Right lobe of liver (tissue), 6 donors: ENCODE data around the gene DDX51. TPM values are rescaled to one million over a fixed set of nuclear protein-coding genes. Genes with fewer than 3 reads are reported as not detected.

Source experiments
- ATAC-seq, 4 donors: fragments of 200-7000 bp; cut with Tn5 transposase; one replicate each; pipeline ENCODE4 v1.9.1; 2020; ENCODE audit warnings: mild to moderate bottlenecking in 4 of 4, moderate library complexity in 4 of 4
- DNase-seq, 3 donors: peaks; one replicate each; pipeline ENCODE4 v3.0.0-alpha.2; 2020
- H3K27ac ChIP-seq, 3 donors: fragments of 200-600 bp; one replicate each; pipeline ENCODE4 v1.8.0; 2022
- H3K27me3 ChIP-seq, 2 donors: fragments of 200-600 bp; one replicate each; pipeline ENCODE4 v1.8.0; 2022
- H3K36me3 ChIP-seq, 4 donors: fragments of 200-600 bp; sonication (generic) in 1 of 4; one replicate each; pipeline versions ENCODE4 v1.5.1 to v1.8.0; 2017 to 2022; ENCODE audit warnings: control low read depth in 1 of 4
- H3K4me1 ChIP-seq, 4 donors: fragments of 200-600 bp; sonication (generic) in 1 of 4; one replicate each; pipeline versions ENCODE4 v1.5.1 to v1.8.0; 2017 to 2022; ENCODE audit warnings: control low read depth in 1 of 4
- H3K4me3 ChIP-seq, 3 donors: fragments of 200-600 bp; one replicate each; pipeline ENCODE4 v1.8.0; 2022
- H3K9me3 ChIP-seq, 4 donors: fragments of 200-600 bp; sonication (generic) in 1 of 4; one replicate each; pipeline versions ENCODE4 v1.5.1 to v1.8.0; 2017 to 2022; ENCODE audit warnings: control low read depth in 1 of 4
- POLR2A ChIP-seq: fragments of 450-650 bp; IDR thresholded peaks from one replicate; pipeline ENCODE4 v1.6.1; 2017; ENCODE audit warnings: antibody characterized with exemption, mild to moderate bottlenecking
- WGBS: methylation state at CpG from one replicate; pipeline ENCODE4 v1.1.6; 2018; ENCODE audit warnings: low coverage, low lambda C conversion rate; ENCODE audit not compliant: insufficient coverage; ENCODE audit errors: missing lambda C conversion rate; 5-methylcytosine and 5-hydroxymethylcytosine counted together
- intact Hi-C, 2 donors: fragments of 100-400 bp; cut with DNase I; formaldehyde crosslinking; loops; one replicate each; pipeline versions ENCODE4 v1.11.2 to v1.14.1; 2022
- total RNA-seq, 6 experiments: library from RNA; depleted of rRNA in 2 of 6; stranded (reverse); fragments of >200 nt in 2 of 6; fragmentation: NEBNext Ultra II Directional in 3 of 6; extraction: Animal tissue kit (Norgen Biotek cat#: 25700) in 3 of 6; gene quantifications; one replicate each; pipeline versions ENCODE4 v1.1.0 to v1.2.4, GENCODE V29; 2016 to 2023
- TF ChIP-seq, protein P1 (sequence below), 4 donors: fragments of 200-600 bp in 3 of 4; fragments of 450-650 bp in 1 of 4; IDR thresholded peaks; one replicate each; pipeline versions ENCODE4 v1.5.1 to v1.8.0; 2016 to 2022; ENCODE audit warnings: antibody characterized with exemption in 4 of 4, mild to moderate bottlenecking in 2 of 4
- donor health status: DM: no; HTN: yes; CAD: no.
- donor health status: DM: no; HTN: no; CAD: no.
- donor health status: DM: no; HTN: no; CAD: no.
- donor health status: DM: no; HTN: yes; CAD: no.
- donor health status: DM: no; HTN: yes; CAD: no.

Gene DDX51
- total RNA-seq, 6 experiments from 2014 or later, result 4.2 to 9.0 (median 5.2) TPM

DNA sequence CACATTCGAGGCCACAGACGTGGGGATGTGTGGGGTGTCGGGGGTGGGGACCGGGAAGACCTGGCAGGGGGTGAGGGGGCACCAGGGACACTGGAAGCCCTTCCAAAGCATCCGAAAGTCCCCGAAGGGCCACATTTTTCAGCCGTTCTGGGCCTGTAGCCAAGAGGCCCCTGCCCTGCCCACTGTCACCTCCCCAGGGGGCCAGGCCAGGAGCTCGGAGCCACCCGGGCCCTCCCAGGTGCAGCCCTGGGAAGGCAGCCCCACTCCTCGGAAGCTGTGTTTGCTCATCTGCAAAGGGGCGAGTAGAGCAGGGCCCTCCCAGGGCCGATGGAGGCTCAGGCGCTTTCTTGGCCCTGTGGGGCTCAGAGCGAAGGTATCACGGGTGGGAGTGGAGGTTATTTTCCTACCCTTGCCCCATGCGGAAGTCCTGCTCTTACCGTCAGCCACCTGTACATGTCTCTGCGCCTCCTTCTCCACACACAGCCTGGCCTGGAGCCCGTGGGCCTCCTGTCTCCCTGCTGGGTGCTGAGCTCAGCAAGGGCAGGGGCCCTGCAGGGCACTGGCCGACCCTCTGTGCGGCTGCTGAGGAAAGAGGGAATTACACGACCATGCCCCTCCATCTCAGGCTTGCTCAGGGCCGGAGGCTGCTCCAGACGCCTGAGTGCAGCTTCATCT is 27.3 kb upstream of the DDX51 start:
- WGBS, result 41% methylated on average over 4 of the region's 24 CpGs
- peak in 1 of 3 donors; percentile 23 for DNase-seq
- no peak for ATAC-seq
- Histone ChIP-seq H3K4me3 (no peak overlapping the region), H3K36me3 (no peaks in the 10 kb centered on the region), H3K27ac (no peak overlapping the region), H3K27me3 (no peaks in the 10 kb centered on the region), H3K9me3 (no peaks in the 10 kb centered on the region), H3K4me1 (no peaks in the 10 kb centered on the region)
- no peak for TF ChIP-seq POLR2A
- intact Hi-C loops, result no loop called here

DNA sequence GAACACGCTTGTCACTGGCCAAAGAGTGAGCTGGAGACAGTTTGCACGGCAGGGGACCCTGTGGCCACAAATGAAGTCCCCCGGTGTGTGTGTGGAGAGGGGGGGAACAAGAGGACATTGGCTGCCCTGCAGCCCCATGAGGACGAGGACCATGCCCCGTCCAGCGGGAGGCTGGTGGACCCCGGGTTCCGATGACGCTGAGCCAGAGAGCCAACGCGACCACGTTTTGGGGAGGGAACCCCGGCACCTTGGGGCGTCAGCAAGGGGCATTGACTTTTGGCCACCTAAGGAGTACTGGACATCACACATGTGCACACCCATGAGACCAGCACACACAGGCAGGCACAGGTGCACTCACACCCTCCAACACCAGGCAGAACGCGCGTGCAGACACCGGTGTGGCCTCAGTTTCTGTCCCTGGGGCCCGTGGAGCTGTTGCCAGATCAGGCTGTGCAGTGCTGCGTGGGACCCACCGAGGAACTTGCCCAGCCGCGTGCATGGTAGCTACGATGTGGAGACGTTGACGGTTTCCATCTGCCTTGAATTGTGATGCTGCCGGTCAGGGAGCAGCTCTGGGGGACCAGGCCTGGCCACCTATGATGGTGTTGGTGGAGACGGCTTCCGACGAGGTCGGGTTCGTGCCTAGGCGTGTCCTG is 26.6 kb upstream of the DDX51 start:
- DNase-seq (peak in 2 of 3 donors; percentile 18 to 53), ATAC-seq (no peak)
- H3K36me3 ChIP-seq, result no peaks in the 10 kb centered on the region
- H3K9me3 ChIP-seq, result no peaks in the 10 kb centered on the region
- H3K4me1 ChIP-seq, result no peaks in the 10 kb centered on the region
- WGBS, result 65% methylated on average over 7 of the region's 33 CpGs
- no peak overlapping the region for H3K27ac ChIP-seq
- intact Hi-C loops, result no loop called here
- TF ChIP-seq POLR2A, result no peak
- TF ChIP-seq, protein P1, sequence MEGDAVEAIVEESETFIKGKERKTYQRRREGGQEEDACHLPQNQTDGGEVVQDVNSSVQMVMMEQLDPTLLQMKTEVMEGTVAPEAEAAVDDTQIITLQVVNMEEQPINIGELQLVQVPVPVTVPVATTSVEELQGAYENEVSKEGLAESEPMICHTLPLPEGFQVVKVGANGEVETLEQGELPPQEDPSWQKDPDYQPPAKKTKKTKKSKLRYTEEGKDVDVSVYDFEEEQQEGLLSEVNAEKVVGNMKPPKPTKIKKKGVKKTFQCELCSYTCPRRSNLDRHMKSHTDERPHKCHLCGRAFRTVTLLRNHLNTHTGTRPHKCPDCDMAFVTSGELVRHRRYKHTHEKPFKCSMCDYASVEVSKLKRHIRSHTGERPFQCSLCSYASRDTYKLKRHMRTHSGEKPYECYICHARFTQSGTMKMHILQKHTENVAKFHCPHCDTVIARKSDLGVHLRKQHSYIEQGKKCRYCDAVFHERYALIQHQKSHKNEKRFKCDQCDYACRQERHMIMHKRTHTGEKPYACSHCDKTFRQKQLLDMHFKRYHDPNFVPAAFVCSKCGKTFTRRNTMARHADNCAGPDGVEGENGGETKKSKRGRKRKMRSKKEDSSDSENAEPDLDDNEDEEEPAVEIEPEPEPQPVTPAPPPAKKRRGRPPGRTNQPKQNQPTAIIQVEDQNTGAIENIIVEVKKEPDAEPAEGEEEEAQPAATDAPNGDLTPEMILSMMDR (IDR thresholded peaks at IDR 0.05), result no peak
- H3K27me3 ChIP-seq, result no peaks in the 10 kb centered on the region
- H3K4me3 ChIP-seq, result no peak overlapping the region

DNA sequence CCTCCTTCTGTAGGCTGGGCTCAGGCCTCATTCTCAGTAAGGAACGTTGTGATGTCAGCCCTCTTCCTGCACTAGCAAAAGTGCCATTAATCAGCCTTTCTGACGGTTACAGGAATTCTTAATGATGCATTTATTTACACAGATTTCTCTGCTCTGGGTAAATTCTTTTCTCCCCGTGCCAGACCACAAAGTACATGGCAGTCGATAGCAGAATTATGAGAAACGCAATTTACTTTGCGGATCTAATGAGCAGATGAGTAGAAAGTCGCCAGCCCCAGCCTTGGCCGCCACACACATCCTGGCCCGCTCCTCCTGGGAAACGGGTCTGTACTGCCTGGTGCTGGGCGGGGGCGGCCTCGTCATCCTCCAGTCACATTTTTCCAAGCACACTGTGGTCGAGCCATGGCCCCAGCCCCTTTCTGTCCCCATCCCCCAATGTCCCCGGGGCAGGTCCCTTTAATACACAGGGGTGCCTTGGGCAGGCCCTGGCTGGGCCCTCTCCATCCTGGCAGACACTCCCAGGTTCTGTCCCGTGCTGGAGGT is 26.0 kb upstream of the DDX51 start:
- no peak overlapping the region for H3K27ac ChIP-seq
- TF ChIP-seq, protein P1 (IDR thresholded peaks at IDR 0.05), result no peak
- TF ChIP-seq POLR2A, result no peak
- intact Hi-C loops, result no loop called here
- no peaks in the 10 kb centered on the region for H3K27me3 ChIP-seq
- no peaks in the 10 kb centered on the region for H3K36me3 ChIP-seq
- H3K4me1 ChIP-seq, result no peaks in the 10 kb centered on the region
- no peaks in the 10 kb centered on the region for H3K9me3 ChIP-seq
- WGBS, result 7% methylated on average over 5 of the region's 16 CpGs
- ATAC-seq, result peak in 1 of 4 donors; percentile 15
- no peak overlapping the region for H3K4me3 ChIP-seq
- DNase-seq, result peak in 2 of 3 donors; percentile 24 to 44

DNA sequence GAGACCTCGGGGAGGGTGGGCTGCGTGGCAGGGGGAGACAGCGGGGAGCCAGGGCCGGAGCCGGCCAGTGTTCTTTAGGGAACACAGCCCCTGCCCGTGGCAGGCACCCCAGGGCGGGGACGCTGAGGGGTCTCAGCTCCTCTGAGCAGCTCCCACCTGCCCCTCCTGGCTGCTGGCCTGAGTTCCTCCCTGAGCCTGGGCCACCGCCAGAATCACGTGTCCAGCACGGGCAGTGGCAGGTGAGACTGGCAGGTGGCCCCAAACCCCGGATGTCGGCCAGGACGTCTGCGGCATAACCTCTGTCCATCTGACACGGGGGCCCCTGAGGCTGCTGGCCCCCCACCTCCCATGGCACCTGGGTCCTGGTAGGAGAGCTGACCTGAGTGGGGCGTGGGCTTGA is 25.3 kb upstream of the DDX51 start:
- TF ChIP-seq POLR2A, result no peak
- TF ChIP-seq, protein P1 (IDR thresholded peaks at IDR 0.05), result no peak
- ATAC-seq (peak in 1 of 4 donors; percentile 16), DNase-seq (peak in 2 of 3 donors; percentile 12 to 37)
- no peaks in the 10 kb centered on the region for H3K36me3 ChIP-seq
- intact Hi-C loops, result no loop called here
- H3K4me3 ChIP-seq, result no peak overlapping the region
- H3K27me3 ChIP-seq, result no peaks in the 10 kb centered on the region
- H3K27ac ChIP-seq, result no peak overlapping the region
- H3K9me3 ChIP-seq, result no peaks in the 10 kb centered on the region
- H3K4me1 ChIP-seq, result no peaks in the 10 kb centered on the region
- no CpG with 5 or more reads among the region's 17 CpGs for WGBS
